ENCODE results near the gene INPP5D. TPM values are rescaled to one million over a fixed set of nuclear protein-coding genes. Genes with fewer than 3 reads are reported as not detected.

The INPP5D gene
- total and polyA plus RNA-seq, 4 donors, result 7.6 to 26.1 (median 25.3) TPM

GRCh38 chr2:233242231-233242927, 182.2 kb downstream of the INPP5D start:
- Histone ChIP-seq H3K9ac (ENCODE audit: insufficient read depth in 1 of 2, low read length in 2 of 2) (no peak overlapping the region), H3K27ac (ENCODE audit: low read depth in 1 of 2, low read length in 1 of 2) (no peak overlapping the region), H3K27me3 (ENCODE audit: control insufficient read depth in 3 of 3, insufficient read depth in 3 of 3, low read length in 2 of 3) (no peaks in the 10 kb centered on the region), H3K4me1 (ENCODE audit: control insufficient read depth in 5 of 5, insufficient read depth in 5 of 5, low read length in 5 of 5) (no peaks in the 10 kb centered on the region), H3K9me3 (ENCODE audit: control insufficient read depth in 4 of 4, insufficient read depth in 3 of 4, low read length in 3 of 4) (peaks cover 0 to 3% (median 0%) of the 10 kb centered on the region in 4 donors), H3K36me3 (ENCODE audit: control insufficient read depth in 4 of 4, insufficient read depth in 4 of 4, low read length in 4 of 4) (no peaks in the 10 kb centered on the region), H3K4me3 (no peak overlapping the region)
- DNase-seq (no peak), ATAC-seq (ENCODE audit: insufficient read depth, low FRiP score) (no peak)
- WGBS, 2 donors, result 55 to 74% methylated on average over 14 of the region's 14 CpGs
- TF ChIP-seq CTCF (IDR thresholded peaks at IDR 0.05; ENCODE audit: control extremely low read depth, extremely low read depth), result no peak

- Histone ChIP-seq H3K4me1 (ENCODE audit: control insufficient read depth in 5 of 5, insufficient read depth in 5 of 5, low read length in 5 of 5) (no peaks in the 10 kb centered on the region), H3K9ac (ENCODE audit: insufficient read depth in 1 of 2, low read length in 2 of 2) (no peak overlapping the region), H3K27me3 (ENCODE audit: control insufficient read depth in 3 of 3, insufficient read depth in 3 of 3, low read length in 2 of 3) (no peaks in the 10 kb centered on the region), H3K4me3 (no peak overlapping the region), H3K9me3 (ENCODE audit: control insufficient read depth in 4 of 4, insufficient read depth in 3 of 4, low read length in 3 of 4) (peaks cover 0 to 3% (median 0%) of the 10 kb centered on the region in 4 donors), H3K27ac (ENCODE audit: low read depth in 1 of 2, low read length in 1 of 2) (no peak overlapping the region), H3K36me3 (ENCODE audit: control insufficient read depth in 4 of 4, insufficient read depth in 4 of 4, low read length in 4 of 4) (no peaks in the 10 kb centered on the region)
- ATAC-seq (ENCODE audit: insufficient read depth, low FRiP score), result no peak
- 77 to 84% methylated on average over 4 of the region's 4 CpGs for WGBS, 2 donors
- TF ChIP-seq CTCF (IDR thresholded peaks at IDR 0.05; ENCODE audit: control extremely low read depth, extremely low read depth), result no peak
- DNase-seq, result no peak
These were observed 183.2 kb downstream of the INPP5D start for GRCh38 chr2:233243348-233243747.

GRCh38 chr2:233244818-233245217, 184.7 kb downstream of the INPP5D start:
- H3K4me1 ChIP-seq (ENCODE audit: control insufficient read depth in 5 of 5, insufficient read depth in 5 of 5, low read length in 5 of 5), result no peaks in the 10 kb centered on the region
- no peak overlapping the region for H3K4me3 ChIP-seq
- H3K9ac ChIP-seq (ENCODE audit: insufficient read depth in 1 of 2, low read length in 2 of 2), result no peak overlapping the region
- WGBS, 2 donors, result 54 to 56% methylated on average over 5 of the region's 5 CpGs
- DNase-seq (no peak), ATAC-seq (ENCODE audit: insufficient read depth, low FRiP score) (no peak)
- no peaks in the 10 kb centered on the region for H3K36me3 ChIP-seq (ENCODE audit: control insufficient read depth in 4 of 4, insufficient read depth in 4 of 4, low read length in 4 of 4)
- no peak for TF ChIP-seq CTCF (IDR thresholded peaks at IDR 0.05; ENCODE audit: control extremely low read depth, extremely low read depth)
- H3K9me3 ChIP-seq (ENCODE audit: control insufficient read depth in 4 of 4, insufficient read depth in 3 of 4, low read length in 3 of 4), result peaks cover 0 to 1% (median 0%) of the 10 kb centered on the region in 4 donors
- no peaks in the 10 kb centered on the region for H3K27me3 ChIP-seq (ENCODE audit: control insufficient read depth in 3 of 3, insufficient read depth in 3 of 3, low read length in 2 of 3)
- no peak overlapping the region for H3K27ac ChIP-seq (ENCODE audit: low read depth in 1 of 2, low read length in 1 of 2)

GRCh38 chr2:233245406-233245805, 185.3 kb downstream of the INPP5D start:
- Histone ChIP-seq H3K4me3 (no peak overlapping the region), H3K9ac (ENCODE audit: insufficient read depth in 1 of 2, low read length in 2 of 2) (no peak overlapping the region), H3K9me3 (ENCODE audit: control insufficient read depth in 4 of 4, insufficient read depth in 3 of 4, low read length in 3 of 4) (peaks cover 0 to 1% (median 0%) of the 10 kb centered on the region in 4 donors), H3K4me1 (ENCODE audit: control insufficient read depth in 5 of 5, insufficient read depth in 5 of 5, low read length in 5 of 5) (no peaks in the 10 kb centered on the region), H3K27ac (ENCODE audit: low read depth in 1 of 2, low read length in 1 of 2) (no peak overlapping the region), H3K36me3 (ENCODE audit: control insufficient read depth in 4 of 4, insufficient read depth in 4 of 4, low read length in 4 of 4) (no peaks in the 10 kb centered on the region), H3K27me3 (ENCODE audit: control insufficient read depth in 3 of 3, insufficient read depth in 3 of 3, low read length in 2 of 3) (no peaks in the 10 kb centered on the region)
- WGBS, 2 donors, result 76 to 85% methylated on average over 6 of the region's 6 CpGs
- no peak for TF ChIP-seq CTCF (IDR thresholded peaks at IDR 0.05; ENCODE audit: control extremely low read depth, extremely low read depth)
- ATAC-seq (ENCODE audit: insufficient read depth, low FRiP score), result no peak
- no peak for DNase-seq

All from lung (tissue), 12 donors.